Fibroblast of the conjunctiva (primary cell): ENCODE results near the gene GCSAM.

Experiments used
- DNase-seq: peaks from one replicate; pipeline ENCODE4 v3.0.0-alpha.2; 2010; ENCODE audit warnings: low read depth

The GCSAM gene

DNA sequence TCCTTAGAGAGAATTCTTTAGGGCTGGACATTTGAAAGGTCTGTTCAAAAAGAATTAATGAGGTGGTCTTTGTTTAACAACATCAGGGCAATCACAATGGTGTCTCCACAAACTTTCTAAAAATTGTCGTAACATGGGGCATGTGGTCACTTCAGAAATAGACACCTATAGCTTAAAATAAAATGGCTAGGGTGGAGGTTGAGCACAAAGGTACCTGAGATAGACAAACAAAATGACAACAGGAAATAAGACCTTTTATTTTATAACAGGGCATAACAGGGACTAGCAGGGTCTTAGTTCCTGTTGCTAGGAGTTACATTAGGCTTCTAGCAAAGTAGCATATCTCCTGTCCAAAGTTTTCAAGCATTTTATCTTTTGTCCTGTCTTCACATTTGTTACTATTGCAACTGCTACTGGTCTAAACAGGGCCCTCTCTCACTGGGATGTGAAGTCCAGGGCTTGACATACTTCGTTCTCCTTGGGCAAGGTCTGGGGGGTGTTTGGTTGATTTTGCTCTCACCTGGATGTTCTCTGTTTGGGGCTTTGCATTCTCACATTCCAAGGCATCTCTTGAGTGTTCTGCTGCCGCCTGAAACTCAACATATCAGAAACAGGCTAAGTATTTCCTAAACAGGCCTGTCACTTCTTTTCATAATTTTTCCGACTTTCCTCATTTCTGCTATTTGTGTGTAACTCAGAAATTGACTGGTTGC is 3.0 kb downstream of the GCSAM start:
- no peak for DNase-seq

DNA sequence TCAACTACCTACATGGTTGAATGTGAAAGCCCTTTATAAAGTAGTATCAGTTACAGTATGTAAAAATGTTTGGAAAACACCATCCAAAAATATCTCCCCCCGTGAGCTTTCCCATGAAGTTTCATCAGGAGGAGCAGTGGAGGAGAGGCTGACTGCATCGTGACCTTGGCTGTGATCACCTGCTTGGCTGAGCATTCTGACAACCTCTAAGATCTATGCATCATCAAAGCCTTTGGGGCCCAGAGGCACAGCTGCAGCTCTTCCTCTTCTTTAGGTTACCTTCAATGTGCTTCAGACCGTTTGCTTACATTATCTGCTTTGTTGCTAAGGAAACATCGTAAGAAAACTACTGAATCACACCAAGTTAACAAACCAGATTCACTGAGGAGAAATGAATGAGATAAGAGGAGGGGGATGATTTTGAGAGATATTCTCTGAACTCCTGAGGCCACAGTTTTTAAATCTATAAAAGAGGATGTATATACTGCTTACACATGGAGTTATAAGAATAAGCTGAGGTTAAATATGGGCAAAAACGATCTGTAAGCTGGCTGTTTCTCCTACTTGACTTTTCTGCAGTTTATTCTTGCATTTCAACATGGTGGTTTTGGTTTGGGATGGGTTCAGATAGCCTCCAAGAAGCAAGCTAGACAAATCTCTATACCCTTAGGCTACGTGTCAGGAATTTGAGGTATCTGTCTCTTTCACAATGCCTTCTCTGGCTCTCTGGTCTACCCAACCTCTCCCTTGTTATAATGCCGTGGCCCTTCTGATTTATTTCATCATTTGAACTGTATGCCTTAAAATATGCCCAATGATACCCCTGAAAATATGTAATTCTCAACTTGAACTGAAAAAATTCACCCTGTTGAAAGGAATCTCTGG is 4.0 kb downstream of the GCSAM start:
- DNase-seq: peak; percentile 12

DNA sequence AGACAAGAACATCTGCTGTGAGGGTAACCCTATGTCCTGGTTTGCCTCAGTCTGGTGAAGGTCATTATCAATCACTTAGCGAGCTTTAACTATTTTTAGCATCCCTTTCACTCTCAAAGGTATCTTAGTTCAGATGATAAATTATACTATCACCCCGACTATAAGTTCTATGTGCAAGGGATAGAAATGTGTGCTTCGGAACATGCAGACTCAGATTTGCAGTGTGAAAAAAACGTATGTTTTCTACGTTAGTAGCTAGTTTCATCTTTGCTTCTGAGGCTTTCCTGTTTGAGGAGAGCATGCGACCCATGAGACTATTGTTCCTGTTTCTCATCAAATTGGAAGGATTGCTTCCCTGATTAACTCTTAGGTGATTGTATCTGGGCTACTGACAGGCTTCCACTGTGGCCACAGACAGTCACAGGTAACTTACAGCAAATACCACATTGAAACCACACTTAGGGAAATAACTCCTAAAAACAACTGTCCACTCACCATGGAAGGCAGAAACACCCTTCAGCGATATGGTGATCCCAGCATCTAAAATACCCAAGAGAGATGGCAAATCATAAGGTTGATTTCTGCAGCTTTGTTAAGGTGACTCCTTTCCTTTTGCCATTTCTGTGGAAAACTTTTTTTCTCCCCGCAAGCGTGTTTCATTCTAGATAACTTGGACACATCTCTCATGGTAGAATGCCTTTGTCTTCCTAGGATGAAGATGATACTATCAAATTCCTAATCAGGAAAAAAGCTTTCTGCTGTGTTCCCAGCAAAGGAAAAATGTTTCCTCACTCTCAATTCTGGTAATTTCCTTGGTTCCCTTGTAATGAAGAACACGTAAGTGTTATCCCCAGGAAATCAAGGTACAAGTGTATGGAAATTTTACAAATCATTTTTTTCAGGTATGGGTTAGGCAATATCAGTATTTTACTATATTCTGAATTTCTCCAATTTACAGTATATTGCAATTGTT is 5.2 kb downstream of the GCSAM start:
- no peak for DNase-seq

DNA sequence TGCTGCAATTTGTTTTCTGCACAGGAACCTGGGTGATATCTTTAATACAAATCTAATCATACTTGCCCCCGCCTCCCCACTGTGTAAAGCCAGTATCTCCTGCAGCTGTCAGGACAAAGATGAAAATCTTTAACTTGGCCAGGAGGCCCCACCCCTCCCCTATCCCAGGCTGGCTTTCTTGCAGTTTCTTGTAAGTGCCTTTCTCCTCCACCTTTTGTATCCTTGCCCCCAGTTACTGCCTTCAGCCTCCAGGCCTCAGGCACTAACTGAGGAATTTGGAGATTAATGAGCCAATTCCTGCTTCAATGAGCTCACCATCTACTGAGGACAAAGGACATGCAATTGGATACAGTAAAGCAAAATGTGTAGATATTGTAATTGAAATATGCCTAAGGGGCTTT is 6.5 kb downstream of the GCSAM start:
- no peak for DNase-seq

DNA sequence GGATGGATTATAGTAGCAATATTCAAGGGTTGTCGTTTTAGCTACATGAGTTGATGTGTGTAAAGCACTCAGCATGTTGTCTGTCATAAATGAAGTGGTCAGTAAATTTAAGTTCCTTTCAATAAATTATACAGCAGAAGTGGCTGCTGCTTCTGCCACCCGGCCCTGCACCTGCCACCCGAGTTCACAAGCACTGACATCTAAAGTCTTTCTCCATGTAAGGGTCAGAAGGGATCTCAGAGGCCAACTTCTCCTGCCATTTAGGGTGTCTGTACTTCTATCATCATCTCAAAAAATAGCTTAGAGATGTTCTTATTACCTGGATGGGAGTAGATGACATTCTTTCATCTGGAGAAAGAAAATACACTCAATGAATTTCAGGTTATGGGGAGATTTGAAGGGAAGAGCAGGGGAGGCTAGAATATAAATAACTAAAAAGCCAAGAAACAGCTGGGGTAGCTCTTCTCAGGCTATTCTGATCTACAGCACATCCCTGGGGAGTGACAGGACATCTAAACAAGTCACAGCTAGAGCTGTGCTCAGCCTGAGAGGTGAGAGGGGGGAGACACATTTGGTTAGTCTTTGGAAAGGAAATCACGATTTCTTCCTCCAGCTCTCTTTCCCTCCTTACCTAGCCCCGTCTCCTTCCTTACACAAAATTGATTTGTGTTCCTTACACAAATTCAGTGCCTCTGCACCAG is 8.0 kb downstream of the GCSAM start:
- no peak for DNase-seq

DNA sequence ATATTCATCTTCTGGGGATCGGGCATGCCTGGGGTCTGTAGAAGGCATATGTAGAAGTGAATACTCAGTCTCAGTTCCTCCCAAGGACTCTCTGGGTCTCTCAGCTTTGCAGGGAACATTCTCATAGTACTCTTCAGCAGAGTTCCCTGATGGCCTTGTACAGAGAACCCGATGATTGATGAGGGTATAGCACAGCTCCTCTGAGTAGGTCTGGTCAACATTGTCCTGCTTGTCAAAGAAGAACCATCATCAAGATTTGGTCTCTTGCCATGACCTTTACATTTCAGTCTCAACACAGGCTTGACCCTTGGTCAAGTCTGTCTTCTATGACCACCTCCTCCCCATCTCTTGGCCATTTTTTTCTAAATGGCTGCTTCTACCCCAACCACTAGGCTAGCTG is 9.5 kb downstream of the GCSAM start:
- DNase-seq: no peak

DNA sequence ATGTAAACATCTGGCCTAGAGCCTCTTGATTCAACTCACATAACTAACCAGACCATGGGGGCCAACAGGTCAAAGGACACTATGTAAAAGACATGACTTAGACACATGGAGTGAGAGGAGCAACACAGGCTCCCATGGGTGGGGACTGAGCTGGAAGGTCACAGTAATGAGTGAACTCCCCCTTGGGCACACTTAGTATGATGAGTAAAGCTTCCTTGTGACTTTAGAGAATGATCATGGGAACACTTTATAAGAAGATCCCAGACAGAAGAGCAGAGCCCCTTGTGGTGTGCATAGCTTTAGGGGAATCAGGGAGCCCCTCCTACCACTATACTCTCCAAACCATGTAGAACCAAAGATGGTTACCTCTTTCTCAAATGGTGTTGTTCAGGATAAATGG is 10.2 kb downstream of the GCSAM start:
- DNase-seq: no peak

DNA sequence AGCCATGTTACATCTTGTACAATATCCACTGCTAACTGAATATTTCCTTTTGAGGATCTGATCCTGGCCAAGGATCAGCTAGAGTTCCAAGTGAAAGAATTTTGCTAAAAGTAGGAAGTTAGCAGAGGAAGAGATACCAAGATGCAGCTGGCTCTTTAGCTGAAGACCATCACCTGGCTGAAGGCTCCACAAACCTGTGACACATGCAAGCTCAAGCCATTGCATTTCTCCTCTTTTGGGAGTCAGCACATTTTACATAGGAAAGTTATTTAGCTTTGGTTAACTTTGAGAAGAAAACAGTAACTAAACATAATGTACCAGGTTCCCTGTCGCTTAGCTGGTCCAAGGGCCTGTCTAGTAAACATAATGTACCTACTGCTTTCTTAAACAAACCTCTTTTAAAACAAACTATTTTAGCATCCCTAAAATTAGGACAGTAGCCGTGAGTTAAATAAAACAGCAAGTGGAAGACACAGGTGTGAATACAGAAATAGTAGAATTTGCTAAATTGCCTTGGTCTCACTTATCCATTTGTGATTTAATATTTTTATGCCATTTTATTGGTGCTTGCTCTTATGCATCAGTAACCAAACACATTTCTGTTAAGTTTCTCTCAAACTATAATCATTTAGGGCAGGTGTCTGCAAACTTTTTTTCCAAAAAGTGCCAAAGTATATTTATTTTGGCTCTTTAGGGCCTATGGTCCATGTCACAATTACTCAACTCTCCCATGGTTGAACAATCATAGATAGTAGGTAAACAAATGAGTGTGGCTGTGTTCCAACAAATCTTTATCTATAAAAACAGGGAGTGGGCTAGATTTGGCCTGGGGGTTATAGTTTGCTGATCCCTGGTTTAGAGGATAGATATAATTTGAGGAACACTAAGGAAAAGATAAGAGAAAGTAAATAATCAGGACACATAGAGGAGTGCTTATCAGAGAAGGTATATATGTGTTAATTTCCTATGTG is 11.2 kb downstream of the GCSAM start:
- no peak for DNase-seq

DNA sequence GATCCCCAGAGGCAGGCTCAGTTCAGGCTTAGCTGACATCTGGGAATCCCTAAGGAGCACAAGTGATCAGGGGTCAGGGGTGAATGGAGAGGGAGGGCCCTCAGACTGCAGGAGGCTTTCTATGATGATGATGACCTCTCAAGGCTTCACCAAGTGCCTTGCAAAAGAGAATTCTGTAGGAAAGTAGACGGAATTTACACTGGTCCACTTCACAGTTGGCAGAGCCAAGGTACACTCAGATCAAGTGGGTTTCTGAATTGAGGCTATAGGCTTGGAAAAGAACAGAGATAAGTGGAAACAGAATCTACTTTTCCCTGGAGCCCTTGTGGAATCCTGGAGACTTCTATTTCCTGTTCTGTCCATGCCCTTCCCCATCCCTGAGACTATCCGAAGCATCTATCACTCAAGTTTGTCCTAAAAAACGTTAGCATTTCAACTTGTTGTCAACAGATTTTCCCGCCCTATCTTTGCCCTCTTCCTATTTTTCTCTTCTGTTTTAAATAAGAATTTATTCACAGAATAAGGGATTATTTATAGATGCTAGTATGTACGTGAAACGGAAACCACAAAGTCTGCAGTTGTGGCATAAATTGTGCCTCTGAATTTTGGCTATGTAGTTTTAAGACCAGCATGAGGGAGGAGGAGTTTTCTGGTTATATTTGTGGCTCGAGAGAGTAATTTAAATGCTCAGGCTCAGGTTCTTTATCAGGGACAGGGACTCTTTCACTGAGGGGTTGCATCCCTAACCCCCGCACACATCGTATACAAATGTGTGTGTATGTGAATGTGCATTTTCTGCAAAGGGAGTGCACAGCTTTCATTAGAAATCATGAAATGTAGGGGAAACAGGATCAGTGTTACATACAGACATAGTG is 12.8 kb downstream of the GCSAM start:
- DNase-seq: no peak

DNA sequence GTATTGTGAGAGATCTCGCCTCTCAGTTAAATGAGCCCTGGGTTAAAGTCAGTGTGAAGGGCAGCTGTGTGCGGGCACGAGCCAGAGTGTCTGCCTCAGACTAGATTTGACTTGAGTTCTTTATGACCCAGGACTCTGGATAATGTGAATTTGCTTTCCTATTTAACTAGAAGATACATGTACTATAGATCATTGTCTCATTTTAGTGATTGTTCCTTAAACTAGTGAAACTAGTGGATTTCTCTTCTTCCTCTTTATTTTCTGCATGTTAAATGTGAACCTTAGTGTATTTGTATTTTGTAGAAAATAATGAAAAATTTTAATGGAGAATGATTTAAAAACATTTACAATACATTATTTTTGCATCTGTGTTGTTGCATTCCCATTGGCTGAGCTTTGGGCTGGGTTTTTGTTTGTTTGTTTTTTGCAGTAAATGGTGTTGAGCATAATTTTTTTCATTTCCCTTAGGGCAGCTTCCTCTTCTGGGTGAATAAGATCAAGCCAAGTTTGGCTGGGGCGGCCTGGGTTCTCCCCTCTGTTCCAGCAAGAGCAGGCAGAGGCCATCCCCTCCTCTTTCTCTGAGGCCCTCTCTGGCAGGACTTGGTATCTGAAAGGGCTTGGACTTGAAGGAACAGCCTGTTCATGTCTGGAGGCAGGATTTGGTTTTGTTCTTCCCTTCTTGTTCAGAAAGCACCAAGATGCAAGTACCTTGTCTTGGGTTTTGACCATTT is 15.0 kb downstream of the GCSAM start:
- no peak for DNase-seq

DNA sequence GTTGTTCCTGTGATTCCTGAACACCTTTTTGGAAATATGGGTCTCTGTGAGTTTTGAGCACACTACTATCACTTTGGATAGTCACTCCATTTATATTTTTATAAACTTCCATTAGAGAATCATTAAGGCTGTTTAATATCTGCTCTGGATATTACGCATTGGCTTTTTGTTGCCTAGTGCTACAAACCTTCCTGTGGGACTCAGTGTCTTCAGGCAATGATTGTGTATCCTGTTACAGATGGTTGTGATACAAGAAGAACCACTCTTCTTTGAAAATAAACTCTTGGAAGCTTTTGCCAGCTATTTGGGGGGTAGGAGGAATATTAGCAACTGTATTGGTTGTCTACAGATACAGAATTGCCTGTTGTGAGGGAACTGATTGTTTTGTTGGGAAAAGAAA is 15.6 kb downstream of the GCSAM start:
- no peak for DNase-seq

DNA sequence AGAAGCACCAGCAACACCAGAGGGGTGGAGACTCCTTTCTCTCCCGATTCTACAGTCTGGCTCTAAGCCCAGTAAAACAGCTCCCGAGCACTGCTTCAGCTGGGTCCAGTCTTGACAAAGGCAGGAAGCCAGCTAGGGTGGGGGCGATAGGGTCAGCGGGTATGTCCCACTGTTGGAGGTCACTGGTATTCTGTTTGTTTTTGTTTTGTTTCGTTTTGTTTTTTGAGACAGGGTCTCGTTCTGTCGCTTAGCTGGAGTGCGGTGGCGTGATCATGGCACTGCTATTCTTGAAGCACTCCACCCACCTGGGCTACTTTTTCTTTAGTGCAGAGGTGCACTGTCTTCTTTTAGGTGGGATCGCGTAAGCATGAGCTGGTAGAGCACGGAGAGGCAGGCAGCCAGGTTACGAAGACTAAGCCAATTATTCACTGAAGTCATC is 16.3 kb downstream of the GCSAM start:
- DNase-seq: no peak

DNA sequence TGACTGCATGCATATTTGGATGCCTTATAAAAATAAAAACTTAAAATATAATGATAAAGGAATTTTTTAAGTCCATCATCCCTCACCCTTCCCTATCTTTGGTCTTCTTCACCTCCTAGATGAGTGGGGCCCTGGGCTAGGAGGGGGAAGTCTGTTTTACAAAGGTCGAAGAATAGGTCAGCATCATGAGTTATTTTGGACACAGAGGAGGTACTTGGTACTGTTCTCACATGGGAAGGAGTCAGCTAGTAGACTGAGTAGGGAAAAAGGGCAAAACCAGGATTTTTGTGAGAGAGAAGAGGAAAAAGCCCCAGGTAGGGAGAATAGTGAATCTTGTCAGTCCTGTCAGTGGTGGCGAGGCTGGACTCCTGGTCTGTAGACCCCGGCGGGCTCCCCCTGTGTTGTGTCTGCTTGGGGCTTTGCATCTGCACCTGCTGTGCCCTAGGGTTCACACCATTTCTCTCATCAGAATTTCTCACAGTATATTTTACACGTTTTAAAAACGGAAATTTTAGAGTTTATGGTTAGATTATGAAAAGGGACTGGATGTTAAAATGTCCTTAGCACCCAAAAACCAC is 17.2 kb downstream of the GCSAM start:
- DNase-seq: no peak

DNA sequence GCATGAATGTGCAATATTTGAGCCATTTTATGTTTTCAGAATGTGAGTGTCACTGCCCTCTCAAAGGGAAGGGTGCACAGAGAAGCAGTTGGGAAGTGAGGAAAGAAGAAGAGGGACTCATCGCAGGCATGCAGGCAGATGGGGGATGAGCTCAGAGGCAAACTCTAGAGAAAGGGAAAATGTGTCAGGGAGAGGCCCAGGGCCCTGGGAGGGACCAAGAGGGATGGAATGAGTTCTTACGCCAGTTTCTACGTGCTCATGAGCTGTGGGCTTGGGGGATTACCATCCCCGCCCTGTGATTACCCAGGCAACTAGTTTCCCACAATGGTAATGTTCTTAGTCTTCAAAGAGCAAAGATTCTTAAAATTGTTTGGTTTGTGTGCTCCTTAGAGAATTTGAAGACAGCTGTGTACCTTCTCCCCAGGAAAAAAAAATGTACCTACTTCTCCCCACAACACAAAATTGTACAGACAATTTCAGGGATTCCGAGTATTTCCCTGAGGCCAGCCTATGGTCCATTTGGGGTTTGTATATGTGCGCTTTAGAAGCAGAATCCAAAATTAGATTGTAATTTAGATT is 17.8 kb downstream of the GCSAM start:
- no peak for DNase-seq

DNA sequence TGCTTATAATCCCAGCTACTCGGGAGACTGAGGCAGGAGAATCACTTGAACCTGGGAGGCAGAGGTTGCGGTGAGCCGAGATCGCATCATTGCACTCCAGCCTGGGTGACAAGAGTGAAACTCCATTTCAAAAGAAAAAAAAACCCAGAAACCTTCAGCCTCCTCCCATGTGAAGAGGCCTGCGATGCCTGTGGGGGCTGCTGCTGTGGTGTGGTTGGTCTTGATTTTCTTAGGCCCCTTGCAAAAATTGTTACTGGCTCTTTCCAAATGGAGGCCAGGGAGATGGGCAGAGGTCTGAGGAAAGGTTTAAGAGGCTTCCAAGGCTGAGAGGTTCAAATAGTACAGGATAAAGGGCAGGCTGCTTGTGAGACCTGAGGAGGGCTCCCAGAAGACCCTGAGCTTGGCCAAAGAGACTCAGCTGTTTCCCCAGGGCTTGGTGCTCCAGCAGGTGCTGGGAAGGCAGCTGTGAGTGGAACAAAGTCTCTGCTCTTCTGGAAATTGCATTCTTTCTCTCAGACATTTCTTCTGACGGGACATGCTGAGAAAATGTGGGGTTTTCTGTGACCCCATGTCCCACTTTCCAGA is 18.4 kb downstream of the GCSAM start:
- DNase-seq: no peak

DNA sequence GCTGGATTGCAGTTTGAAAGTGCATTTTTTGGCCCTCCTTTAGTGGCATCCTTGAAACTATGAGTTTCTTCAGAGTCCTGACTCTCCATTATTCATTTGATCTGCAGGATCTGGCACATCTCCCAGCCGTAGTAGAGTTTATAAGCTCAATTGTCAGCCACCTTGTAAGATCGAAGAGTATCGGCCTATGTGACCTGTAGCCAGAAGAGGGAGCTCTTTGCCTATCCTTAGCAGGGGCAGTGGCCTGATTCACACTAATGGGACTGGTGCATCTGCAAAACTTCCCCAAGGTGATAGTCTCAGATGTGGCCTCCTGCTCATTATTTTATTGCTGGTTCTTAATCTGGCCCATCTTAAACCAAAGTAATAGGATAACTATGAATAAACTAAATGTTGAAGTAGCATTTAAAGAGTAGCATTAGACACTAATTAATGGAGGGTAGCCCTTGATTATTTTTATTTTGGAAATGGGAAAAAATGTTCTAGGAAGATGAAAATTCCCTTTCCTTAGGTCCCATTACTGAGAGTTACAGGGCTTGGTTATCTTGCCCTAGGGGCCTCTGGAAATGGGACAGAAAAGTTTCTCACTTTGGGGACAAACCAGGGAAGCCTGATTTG is 21.2 kb downstream of the GCSAM start:
- peak; percentile 65 for DNase-seq

DNA sequence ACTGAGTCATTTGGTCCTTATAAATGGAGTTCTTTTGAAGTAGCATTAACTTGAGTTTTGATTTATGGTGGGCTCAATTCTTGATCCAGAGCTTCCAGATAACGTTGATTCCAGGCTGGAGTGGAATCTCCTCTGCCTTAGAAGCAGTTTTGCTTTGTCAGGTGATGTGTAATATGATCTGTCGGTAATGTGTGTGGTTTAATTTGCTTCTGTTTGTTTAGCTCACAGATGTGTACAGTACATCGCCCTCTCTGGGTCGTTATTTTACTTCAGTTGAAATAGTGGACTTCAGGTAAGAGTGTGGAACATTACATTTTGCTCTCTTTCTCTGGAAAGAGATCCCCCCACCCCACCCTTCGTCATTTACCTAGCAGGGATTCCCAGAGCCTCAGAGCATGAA is 23.7 kb downstream of the GCSAM start:
- DNase-seq: no peak
